Fibroblast of skin of left quadriceps (primary cell): ENCODE results near the gene COBL.

Source experiments
- DNase-seq, 2 experiments: peaks; one replicate each; pipeline ENCODE4 v3.0.0-alpha.2; 2013; ENCODE audit warnings: low read depth in 2 of 2

Gene COBL, protein sequence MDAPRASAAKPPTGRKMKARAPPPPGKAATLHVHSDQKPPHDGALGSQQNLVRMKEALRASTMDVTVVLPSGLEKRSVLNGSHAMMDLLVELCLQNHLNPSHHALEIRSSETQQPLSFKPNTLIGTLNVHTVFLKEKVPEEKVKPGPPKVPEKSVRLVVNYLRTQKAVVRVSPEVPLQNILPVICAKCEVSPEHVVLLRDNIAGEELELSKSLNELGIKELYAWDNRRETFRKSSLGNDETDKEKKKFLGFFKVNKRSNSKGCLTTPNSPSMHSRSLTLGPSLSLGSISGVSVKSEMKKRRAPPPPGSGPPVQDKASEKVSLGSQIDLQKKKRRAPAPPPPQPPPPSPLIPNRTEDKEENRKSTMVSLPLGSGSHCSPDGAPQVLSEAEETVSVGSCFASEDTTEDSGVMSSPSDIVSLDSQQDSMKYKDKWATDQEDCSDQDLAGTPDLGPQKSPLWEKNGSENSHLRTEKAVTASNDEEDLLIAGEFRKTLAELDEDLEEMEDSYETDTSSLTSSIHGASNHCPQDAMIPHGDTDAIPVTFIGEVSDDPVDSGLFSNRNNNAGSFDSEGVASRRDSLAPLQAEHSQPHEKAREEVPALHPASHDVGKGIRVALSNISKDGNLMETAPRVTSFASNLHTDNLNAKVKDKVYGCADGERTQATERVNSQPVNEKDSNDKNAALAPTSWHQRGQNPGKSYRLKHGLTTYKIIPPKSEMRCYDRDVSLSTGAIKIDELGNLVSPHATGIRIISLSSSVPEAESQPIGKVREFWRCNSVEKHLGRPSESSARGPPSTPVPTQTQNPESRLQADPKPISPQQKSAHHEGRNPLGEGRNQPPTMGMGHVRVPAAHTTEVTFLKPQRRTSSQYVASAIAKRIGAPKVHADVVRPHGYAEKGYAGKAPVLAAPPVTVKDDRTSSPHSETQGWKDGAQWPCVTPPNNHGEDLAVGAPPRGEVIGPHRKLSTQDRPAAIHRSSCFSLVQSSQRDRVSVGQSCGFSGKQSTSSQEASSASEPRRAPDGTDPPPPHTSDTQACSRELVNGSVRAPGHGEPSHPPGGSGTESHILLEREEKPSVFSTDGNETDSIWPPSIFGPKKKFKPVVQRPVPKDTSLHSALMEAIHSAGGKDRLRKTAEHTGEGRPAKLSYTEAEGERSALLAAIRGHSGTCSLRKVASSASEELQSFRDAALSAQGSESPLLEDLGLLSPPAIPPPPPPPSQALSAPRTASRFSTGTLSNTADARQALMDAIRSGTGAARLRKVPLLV

DNA sequence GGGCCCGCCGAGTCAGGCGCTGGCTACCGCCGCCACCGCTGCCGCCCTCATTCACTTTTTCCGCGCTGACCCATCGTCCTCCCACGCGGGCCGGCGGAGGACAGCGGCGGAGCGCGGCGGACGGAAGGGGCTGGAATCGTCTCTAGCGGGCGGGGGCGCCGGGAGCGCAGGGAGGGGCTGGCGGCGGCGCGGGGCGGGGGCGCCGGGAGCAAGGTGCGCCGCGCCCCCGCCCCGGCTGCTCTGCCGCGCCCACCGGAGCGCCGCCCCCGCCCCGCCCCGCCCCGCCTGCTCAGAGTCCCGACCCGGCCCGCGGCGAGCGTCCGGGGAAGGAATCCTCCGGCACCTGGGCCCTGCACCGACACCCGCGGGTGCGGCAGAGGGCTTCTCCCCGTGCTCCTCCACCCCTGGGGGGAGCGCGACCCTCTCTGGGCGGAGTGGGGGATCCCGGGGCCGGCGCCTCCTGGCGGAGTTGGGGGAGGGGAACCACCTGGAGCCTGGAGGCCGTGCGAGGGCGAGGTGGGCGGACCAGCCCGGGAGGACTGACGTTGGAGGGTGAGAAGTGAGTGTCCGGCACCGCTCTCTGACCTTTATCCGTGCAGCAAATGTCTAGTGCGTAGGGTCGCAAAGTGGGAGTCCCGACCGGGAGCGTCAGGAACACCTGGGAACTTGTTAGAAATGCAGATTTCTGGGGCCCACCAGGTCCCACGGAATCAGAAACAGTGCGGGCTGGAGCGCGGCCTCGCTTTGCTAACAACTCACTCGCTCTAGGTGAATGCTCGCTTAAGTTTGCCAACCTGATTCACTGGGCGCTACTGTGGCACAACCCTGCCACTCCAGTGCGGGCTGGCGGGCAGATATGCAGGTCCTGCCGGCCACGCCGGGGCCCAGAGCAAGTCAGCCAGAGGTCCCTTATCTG, at the start of gene COBL:
Gene COBL (minus strand): TSS at position 144 of the 916 bp plus-strand sequence. CDS start 176 bp downstream, outside the sequence.
- no peak for DNase-seq

DNA sequence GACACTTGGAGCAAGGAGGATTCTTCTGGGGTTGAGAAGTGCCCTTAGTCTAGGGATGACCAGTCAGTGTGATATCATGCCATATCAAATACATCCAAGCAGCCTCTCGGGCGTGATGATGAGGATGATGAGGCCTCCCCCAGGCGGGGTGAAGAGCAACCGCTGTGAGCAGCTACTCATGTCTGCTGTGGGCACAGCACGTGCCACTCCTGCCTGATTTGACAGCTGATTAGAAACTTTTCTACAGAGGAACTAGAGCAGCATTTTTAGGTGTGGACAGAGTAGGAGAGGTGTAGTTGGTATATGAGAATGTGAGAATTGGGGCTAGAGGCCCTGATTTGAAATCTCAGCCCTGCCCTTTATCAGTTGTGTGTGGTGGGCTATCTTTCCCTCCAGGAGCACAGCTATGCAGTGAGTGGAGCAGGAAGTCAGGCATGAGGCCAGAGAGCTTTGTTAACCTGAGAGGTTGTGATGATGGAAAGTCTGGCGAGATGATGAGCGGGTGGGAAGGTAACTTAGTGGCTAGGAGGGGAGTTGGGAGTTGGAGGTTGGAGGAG, 49.6 kb upstream of the COBL start:
- DNase-seq, result no peak

DNA sequence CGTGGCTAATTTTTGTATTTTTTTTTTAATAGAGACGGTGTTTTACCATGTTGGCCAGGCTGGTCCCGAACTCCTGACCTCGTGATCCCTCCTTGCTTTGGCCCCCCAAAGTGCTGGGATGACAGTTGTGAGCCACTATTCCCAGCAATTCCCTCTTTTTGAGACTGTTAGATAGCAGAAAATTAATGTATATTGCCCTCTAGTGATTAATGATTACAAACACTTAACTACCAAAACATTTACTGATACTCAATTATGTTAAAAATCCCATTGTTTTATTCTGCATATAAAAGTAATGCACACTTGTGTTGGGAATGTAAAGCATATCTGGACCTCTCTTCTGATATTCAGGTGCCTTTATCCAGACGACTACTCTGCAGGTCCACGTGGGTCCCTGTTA, 41.2 kb upstream of the COBL start:
- no peak for DNase-seq

DNA sequence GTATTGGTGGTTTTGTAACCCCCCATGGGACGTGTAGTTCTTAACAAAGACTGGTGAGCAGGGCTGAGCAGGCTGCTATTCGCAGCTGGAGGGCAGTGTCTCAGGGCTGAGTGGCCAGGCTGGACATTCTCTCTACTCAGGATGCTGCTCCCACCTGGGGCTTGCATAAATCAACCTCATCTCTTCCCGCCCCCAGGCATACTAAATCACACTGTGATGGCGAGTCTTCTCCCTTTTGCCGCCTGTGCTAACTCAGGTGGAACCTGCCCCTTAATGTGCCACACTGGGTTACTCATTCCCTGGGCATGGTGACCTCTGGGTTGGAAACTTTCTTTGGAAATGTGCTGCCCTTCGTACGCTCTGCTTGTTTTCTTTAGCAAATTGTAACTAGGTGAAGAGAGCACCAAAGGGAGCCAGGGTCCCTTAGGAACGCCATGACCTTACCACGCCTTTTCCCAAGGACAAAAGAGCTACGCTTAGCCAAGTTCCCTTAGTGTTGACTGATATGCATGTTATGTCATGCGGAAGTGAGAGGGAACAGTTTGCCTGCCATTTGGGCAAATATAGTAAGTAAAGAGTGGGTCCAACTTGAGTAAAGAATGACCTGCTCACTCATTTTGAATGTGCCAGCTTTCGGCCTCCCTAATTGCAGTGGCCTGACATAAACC, 40.4 kb upstream of the COBL start:
- no peak for DNase-seq

DNA sequence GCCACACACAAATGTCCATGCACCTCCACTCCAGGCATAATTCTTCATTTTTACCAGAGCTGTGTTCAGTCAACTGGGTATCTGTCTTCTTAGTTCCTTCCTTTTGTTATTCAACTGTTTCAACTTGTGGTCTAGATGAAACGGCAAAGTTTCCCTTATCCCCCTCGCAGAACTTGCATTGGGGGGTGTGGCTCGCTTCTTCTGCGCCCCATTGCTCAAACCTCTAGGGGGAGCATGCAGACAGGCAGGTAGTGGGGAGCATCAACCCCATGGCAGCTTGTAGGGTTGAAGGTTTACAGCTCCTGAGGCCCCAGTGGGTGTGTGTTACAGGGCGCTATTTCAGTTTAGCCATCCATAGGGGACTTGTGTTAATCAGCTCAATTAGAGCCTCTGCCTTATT, 38.3 kb upstream of the COBL start:
- DNase-seq, result no peak

DNA sequence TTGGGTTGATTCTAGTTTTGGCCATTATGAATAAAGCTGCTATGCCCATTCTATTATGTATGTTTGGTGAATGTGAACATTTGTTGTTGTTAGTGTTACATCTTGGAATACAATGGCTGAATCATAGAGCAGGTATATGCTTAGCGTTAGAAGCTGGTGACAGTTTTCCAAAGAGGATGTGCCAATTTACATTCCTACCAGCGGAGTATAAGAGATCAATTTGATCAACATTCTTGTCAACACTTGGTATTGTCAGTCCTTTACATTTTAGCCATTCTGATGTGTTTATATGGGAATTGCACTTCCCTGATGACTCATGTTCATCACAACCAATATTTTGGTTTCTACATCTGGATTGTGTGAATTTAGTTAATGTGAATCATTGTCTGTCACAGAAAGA, 37.8 kb upstream of the COBL start:
- no peak for DNase-seq

DNA sequence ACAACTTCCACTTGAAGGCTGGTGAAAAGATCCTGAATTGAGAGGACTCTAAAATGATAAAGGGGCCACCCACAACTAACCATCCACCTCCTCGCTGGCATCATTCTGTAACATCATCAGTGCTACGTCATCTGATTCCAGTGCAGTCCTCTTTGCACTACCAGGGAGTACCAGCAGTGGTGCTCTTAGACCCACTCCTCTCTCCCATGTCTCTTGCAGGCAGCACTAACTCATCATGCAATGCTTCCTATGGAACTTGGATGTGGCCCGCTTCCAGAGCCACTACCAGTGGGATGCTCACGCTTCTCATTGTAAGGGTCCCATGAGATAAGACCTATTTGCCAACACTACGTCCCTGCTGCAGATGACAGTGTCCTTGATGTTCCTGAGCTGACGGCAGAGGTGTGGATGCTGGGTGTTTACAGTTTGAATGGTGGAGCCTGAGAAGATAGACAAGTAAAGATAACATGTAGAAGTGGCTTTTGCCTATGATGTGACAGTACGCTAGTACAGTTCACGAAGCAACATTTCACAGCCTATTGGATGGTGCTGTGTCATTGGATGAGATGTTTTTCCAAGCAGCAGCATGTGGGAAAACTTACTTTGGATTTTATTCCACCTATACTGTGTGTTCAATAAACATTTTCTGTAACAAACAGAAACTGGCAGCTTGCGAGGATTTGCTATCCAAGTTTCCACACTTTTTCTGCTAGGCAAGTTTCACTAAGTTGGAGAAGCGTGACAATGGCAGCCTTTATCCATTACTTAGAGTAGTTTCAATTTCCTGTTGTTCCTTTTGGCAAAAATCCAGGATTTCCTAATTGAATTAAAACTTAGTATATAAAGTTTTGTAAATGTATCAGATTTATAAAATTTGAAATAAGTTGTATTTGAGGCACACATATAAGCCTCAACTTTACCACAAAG, 35.8 kb upstream of the COBL start:
- no peak for DNase-seq

DNA sequence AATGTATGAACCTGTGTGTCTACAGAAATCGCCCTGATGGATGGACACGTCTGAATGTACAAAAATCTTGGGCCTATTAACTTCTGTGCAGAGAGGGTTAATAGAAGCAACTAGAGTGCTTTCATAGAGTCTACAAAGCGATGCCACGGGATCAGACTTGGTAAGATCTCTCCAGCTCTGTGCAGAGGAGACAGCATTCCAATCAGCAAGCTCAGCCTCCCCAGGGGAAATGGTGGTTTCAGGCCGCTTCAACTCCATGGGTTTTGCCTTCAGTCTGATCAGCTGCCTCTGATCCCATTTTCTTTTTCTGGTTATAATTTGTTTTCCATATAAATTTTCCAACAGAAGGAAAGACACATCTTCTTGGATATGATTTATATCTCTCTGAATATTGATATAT, 35.1 kb upstream of the COBL start:
- peak in 1 of 2 experiments; percentile 22 for DNase-seq

DNA sequence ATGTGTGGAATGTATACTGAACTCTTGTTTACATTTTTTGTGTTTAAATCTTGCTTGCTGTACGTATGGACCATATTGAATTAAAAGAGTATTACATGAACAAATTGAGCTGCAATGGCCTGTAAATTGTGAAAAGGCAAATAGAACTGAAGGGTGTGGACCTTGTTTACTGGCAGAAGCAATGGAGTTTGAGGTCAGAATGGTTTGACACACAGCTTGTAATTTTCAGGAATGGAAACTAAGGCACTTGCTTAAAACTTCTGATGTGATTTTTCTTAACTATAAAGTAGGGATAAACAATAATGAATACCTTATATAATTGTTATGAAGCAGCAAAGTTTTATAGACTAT, 33.9 kb upstream of the COBL start:
- DNase-seq, result no peak

DNA sequence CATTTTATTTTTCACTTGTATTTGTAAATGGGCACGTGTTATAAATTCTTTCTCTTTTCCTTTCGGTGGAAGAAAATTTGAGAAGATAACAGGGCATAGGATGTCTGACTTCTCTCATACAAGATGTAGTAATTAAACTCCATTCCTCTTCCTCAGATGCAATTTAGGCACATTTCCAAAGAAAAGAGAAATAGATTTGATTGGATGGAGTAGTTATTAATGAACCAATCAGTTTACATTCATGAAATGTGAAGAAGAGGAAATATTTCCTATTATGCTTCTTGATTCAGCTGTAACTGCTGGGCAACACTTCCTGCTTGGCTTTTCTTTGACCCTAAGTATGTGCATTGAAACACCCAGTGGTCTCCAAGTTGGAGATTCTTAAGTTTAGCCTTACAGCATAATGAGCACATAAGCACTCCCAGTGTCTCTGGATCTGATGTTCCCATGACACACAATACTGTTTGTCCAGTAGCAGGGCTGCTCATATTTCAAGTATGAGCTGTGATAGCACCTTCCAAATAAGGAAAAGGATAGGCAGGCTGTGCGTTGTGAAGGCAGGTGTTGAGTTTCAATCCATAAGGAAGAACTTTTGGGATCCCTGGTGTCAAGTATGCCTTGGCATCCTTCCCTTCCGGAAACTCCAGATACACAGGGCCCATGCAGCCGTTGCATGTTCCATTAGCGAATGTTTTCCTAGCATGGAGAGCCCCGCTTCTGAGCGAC, 33.4 kb upstream of the COBL start:
- peak in 1 of 2 experiments; percentile 11 for DNase-seq

DNA sequence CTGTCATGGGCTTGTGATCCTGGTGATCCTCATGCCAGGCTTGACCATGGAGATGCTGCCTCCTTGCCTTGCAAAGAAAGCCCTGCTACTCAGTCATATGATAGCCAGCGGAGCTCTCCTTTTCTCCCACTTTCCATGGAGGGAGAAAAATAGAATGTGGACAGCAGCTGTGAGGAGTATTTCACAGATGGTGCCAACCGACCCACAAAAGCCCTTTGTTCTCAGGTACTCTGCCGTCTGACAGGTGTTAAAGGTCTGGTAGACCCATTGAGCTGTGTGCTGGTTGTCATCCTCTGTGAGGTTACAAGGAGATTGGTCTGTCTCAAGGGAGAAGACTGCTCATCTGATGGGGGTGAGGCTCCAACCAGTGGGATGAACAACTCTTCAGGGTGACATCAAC, 29.5 kb upstream of the COBL start:
- no peak for DNase-seq

DNA sequence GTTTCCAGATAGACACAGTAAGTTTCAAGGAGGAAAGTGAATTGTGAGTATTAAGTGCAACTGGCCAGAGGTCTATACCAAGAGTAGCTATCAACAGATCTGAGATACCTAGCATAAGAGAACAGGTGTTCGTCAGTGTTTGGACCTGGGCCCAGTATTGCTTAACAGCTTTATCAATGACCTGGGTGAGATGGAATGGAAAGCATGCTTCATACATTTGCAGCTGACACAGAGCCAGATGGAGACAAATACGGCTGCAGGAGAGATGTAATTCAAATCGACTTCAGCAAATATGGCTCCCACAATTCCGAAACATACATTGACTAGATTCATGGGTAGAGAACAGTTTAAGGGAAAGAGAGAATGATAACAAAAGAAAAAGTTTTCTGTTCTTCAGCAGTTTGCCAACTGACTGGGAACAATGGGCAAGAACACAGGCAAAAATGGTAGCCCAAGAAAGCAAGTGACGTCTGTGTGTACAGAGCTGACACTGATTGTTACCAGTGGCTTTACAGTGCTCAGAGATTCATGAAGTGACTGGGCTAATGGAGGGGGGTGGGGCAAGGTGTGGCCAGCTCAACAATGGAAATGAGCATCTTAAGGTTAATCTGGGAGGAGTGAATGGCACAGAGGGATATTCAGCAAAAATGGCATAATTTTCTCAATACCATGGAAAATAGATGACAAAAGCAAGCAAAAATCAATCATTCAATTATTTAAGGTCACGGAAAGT, 28.0 kb upstream of the COBL start:
- no peak for DNase-seq

DNA sequence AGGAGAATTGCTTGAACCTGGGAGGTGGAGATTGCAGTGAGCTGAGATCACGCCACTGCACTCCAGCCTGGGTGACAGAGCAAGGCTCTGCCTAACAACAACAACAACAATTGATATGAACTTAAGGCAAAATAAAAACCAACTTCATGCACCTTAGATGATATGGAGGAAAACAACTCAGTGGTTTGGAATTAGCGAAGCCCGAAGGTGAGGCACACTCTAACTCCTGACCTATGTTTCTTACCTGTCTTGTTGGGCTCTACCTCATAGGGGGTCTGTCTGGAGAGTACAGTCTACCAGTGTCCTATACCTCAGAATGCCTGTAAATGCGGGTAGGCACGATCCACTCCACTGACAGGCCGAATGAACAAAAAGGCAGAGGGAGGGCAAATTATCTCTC, 24.3 kb upstream of the COBL start:
- DNase-seq, result no peak

DNA sequence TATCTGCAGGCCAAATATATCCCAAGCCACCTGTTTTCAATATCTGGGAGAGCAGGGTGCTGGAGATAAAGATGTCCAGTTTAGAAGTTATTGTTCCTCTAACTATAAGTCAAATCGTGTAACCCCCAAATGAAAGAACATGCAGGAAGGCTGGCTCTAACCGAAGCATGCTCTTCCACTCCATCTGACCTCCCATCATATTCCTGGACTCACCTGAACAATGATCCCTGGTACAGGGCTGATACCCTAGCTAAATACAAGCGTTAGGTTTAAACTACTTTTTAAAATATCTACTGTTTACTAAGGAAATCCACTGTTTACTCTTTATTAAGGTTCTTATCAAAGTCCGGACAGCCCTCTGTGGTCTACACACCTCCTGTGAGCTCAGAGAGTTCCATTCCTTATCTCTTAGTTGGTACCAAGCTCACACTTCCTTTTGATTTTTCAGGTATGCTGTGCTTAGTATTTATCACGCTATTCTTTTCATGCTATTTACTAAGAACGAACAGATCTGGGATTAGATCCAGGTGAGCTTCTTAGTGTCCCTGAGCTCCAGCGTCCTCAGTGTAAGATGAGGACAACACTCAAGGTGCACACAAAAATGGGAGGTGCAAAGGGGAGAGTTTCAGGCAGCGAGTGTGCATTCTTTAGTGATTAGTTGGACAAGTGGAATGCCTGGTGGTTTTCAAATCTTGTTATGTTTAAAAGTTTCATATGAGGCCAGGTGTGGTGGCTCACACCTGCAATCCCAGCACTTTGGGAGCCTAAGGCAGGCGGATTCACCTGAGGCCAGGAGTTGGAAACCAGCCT, 23.6 kb upstream of the COBL start:
- DNase-seq, result no peak

DNA sequence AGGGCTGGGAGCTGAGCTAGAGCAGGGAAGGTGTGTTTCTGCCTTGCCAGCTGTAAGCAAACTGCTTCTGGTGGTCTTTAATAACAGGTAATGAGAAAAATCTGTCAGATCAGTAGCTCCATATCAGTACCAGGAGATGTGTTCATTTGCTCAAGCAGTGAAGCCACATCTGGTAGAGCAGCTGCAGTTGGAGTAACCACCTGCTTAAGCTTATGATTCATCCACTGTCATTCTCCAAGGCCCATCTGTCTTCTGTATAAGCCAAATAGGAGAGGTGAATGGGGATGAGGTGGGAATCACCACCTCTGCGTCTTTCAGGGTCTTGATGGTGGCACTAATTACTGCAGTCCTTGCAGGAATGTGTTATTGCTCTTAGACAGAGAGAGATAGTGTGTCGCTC, 18.4 kb upstream of the COBL start:
- DNase-seq, result no peak

DNA sequence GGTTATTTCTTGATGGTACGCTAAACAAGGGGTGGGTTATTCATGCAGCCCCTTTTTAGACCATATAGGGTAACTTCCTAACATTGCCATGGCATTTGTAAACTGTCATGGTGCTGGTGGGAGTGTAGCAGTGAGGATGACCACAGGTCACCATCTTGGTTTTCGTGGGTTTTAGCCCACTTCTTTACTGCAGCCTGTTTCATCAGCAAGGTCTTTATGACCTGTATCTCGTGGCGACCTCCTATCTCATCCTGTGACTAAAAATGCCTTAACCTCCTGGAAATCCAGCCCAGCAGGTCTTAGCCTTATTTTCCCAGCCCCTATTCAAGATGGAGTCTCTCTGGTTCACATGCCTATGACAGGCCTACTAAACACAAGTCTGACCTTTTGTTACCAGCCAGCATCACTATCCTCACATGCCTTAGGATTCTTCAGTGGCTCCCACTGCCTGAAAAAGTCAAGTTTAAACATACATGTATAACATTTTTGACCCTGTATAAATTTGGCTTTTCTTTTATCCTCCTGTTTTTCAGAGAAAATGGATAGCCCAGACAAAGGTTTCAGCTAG, 13.2 kb upstream of the COBL start:
- no peak for DNase-seq

DNA sequence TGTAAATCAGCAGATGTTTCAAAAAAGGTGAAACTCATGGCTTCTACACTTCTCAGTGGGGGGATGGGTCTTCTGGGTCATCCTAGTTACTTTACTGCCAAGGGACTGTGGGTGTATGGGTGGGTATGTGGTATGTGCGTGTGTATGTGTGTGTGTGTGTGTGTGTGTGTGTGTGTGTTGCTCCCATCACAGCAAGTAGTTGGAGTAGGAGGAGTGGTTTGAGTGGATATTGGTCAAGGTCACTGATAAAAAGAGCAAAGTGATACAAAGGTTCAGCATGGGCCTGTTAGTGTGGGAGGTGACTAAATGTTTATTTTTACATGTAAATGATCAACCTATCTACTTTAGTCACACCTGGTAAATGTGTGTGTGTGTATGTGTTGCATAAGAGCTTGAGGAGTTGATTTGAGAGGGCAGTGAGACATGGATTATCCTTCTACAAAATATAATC, 11.8 kb upstream of the COBL start:
- DNase-seq, result no peak
